ENCODE results near the gene BAZ2A.
"Not testable (repeated sequence)": the region's sequence is repeated elsewhere in the genome, so short reads cannot be mapped to it uniquely, and the experiment has no call there.

BAZ2A gene

DNA sequence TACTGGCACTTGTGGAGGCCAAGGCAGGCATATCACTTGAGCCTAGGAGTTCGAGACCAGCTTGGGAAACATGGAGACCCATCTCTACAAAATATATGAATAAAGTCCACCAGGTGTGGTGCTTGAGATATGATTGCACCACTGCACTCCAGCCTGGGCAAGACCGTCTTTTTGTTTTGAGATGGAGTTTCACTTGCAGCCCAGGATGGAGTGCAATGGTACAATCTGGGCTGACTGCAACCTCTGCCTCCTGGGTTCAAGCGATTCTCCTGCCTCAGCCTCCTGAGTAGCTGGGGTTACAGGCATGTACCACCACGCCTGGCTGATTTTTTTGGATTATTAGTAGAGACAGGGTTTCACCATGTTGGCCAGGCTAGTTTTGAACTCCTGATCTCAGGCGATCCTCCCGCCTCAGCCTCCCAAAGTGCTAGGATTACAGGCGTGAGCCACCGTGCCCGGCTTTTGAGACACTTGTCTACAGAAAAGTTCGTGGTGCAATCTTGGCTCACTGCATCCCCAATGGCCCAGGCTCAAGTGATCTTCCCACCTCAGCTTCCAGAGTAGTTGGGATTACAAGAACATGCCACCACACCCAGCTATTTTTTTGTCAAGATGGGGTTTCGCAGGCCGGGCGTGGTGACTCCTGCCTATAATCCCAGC, 32.0 kb upstream of the BAZ2A start:
- DNase-seq (ENCODE audit: low read depth), result no peak
- no peak for TF ChIP-seq CTCF (conservative IDR thresholded peaks at IDR 0.05; ENCODE audit: low read length)

GRCh38 chr12:56661560-56661959, 31.4 kb upstream of the BAZ2A start:
- DNase-seq (ENCODE audit: low read depth), result no peak
- no peak for TF ChIP-seq CTCF (conservative IDR thresholded peaks at IDR 0.05; ENCODE audit: low read length)
- H3K4me3 ChIP-seq (ENCODE audit: low read length), result no peak overlapping the region

More for the DNA sequence above, 32.0 kb upstream of the BAZ2A start:
- H3K4me3 ChIP-seq (ENCODE audit: low read length), result no peak overlapping the region

GRCh38 chr12:56658921-56659320, 28.8 kb upstream of the BAZ2A start:
- no peak overlapping the region for H3K4me3 ChIP-seq (ENCODE audit: low read length)
- no peak for TF ChIP-seq CTCF (conservative IDR thresholded peaks at IDR 0.05; ENCODE audit: low read length)
- DNase-seq (ENCODE audit: low read depth), result no peak

GRCh38 chr12:56657416-56658379, 27.6 kb upstream of the BAZ2A start:
- TF ChIP-seq CTCF (conservative IDR thresholded peaks at IDR 0.05; ENCODE audit: low read length), result no peak
- no peak for DNase-seq (ENCODE audit: low read depth)
- no peak overlapping the region for H3K4me3 ChIP-seq (ENCODE audit: low read length)

GRCh38 chr12:56653781-56654180, 23.7 kb upstream of the BAZ2A start:
- DNase-seq (ENCODE audit: low read depth); H3K4me3 ChIP-seq (ENCODE audit: low read length): not testable (repeated sequence)

DNA sequence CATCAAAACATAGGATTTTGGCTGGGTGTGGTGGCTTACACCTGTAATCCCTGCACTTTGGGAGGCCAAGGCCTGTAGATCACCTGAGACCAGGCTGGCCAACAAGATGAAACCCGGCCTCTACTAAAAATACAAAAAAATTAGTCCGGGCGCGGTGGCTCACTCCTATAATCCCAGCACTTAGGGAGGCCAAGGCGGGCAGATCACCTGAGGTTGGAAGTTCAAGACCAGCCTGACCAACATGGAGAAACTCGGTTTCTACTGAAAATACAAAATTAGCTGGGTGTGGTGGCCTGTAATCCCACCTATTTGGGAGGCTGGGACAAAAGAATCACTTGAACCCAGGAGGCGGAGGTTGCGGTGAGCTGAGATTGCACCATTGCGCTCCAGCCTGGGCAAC, 17.9 kb upstream of the BAZ2A start:
- not testable (repeated sequence) for DNase-seq (ENCODE audit: low read depth); H3K4me3 ChIP-seq (ENCODE audit: low read length)

GRCh38 chr12:56645717-56646446, 15.8 kb upstream of the BAZ2A start, which contains the start of gene ATP5F1B:
TSS of gene ATP5F1B (minus strand) at chr12:56645984. CDS start at chr12:56645963, 21 bp downstream.
- peak; percentile 100 for DNase-seq (ENCODE audit: low read depth)
- H3K4me3 ChIP-seq (ENCODE audit: low read length), result peak within 1 kb of the TSS; percentile 98
- TF ChIP-seq CTCF (conservative IDR thresholded peaks at IDR 0.05; ENCODE audit: low read length), result no peak

Data from AG10803 (cell line).